ENCODE data around the gene HMGXB4.
A peak's percentile ranks its signal among the peaks of the same experiment; 100 is the strongest.

Gene HMGXB4

GRCh38 chr22:35323305-35323704, 66.0 kb downstream of the HMGXB4 start:
- intact Hi-C loops (cut with DNase I): no loop called here
- DNase-seq: no peak

- intact Hi-C loops (cut with DNase I): no loop called here
Measured at GRCh38 chr22:35324067-35324466, 66.8 kb downstream of the HMGXB4 start.

GRCh38 chr22:35324762-35325161, 67.5 kb downstream of the HMGXB4 start:
- DNase-seq: peak in 2 of 10 donors; percentile 1 to 43
- intact Hi-C loops (cut with DNase I): no loop called here

More at GRCh38 chr22:35324067-35324466, 66.8 kb downstream of the HMGXB4 start:
- peak in 2 of 10 donors; percentile 9 to 73 for DNase-seq

GRCh38 chr22:35325209-35325608, 67.9 kb downstream of the HMGXB4 start:
- DNase-seq: no peak
- intact Hi-C loops (cut with DNase I): no loop called here

GRCh38 chr22:35326854-35327562, 69.7 kb downstream of the HMGXB4 start:
- peak in 2 of 10 donors; percentile 33 to 67 for DNase-seq
- intact Hi-C loops (cut with DNase I): no loop called here

- peak in 2 of 10 donors; percentile 32 to 47 for DNase-seq
- intact Hi-C loops (cut with DNase I): no loop called here
Measured at GRCh38 chr22:35327690-35328471, 70.6 kb downstream of the HMGXB4 start.

GRCh38 chr22:35328472-35328885, 71.2 kb downstream of the HMGXB4 start:
- DNase-seq: peak in 2 of 10 donors; percentile 37 to 59
- intact Hi-C loops (cut with DNase I): no loop called here

GRCh38 chr22:35329114-35329847, 72.0 kb downstream of the HMGXB4 start:
- intact Hi-C loops (cut with DNase I): no loop called here
- peak in 1 of 10 donors; percentile 1 for DNase-seq

- DNase-seq: peak in 6 of 10 donors; percentile 23 to 87 (median 57)
- intact Hi-C loops (cut with DNase I): no loop called here
Measured at GRCh38 chr22:35330258-35330861, 73.1 kb downstream of the HMGXB4 start.

GRCh38 chr22:35332278-35332677, 75.0 kb downstream of the HMGXB4 start:
- no peak for DNase-seq
- intact Hi-C loops (cut with DNase I): no loop called here

- intact Hi-C loops (cut with DNase I): no loop called here
- DNase-seq: peak in 2 of 10 donors; percentile 30 to 58
Measured at GRCh38 chr22:35333220-35333619, 75.9 kb downstream of the HMGXB4 start.

- peak in 1 of 10 donors; percentile 60 for DNase-seq
- intact Hi-C loops (cut with DNase I): no loop called here
Measured at GRCh38 chr22:35334004-35334403, 76.7 kb downstream of the HMGXB4 start.

GRCh38 chr22:35335468-35335867, 78.2 kb downstream of the HMGXB4 start:
- peak in 1 of 10 donors; percentile 73 for DNase-seq
- intact Hi-C loops (cut with DNase I): no loop called here

GRCh38 chr22:35335936-35336781, 78.9 kb downstream of the HMGXB4 start:
- intact Hi-C loops (cut with DNase I): no loop called here
- DNase-seq: peak in 1 of 10 donors; percentile 70

- intact Hi-C loops (cut with DNase I): no loop called here
- DNase-seq: no peak
Measured at GRCh38 chr22:35337932-35338331, 80.6 kb downstream of the HMGXB4 start.

GRCh38 chr22:35341090-35341874, 84.0 kb downstream of the HMGXB4 start:
- intact Hi-C loops (cut with DNase I): no loop called here

GRCh38 chr22:35342390-35342789, 85.1 kb downstream of the HMGXB4 start:
- DNase-seq: peak in 1 of 10 donors; percentile 74
- intact Hi-C loops (cut with DNase I): no loop called here

More at GRCh38 chr22:35341090-35341874, 84.0 kb downstream of the HMGXB4 start:
- no peak for DNase-seq

- DNase-seq: no peak
- intact Hi-C loops (cut with DNase I): no loop called here
Measured at GRCh38 chr22:35343664-35344550, 86.6 kb downstream of the HMGXB4 start.

Measured in posterior cingulate gyrus (tissue), 11 donors.